Panc1 (cell line): ENCODE measurements around the gene DNAAF3. TPM values are rescaled to one million over a fixed set of nuclear protein-coding genes. Genes with fewer than 3 reads are reported as not detected.

Experiments
- ATAC-seq: fragments of 200-7000 bp; cut with Tn5 transposase; 2 replicates; pipeline ENCODE4 v1.9.1; 2020; ENCODE audit warnings: mild to moderate bottlenecking, moderate library complexity
- BruUV-seq: library from RNA; stranded (reverse); fragments of 400-500 nt; replicated peaks from 2 replicates; lab custom pipeline; 2021; lab: Mats Ljungman, UMichigan
- CTCF ChIA-PET: fragments of 300-600 bp; sonication (Branson Sonifier 250); formaldehyde crosslinking; loops from one replicate; lab custom pipeline; 2022; ENCODE audit warnings: antibody characterized with exemption; lab: Charles Lee
- POLR2A ChIA-PET: fragments of 300-600 bp; sonication (Branson Sonifier 250); formaldehyde crosslinking; loops from one replicate; lab custom pipeline; 2022; ENCODE audit warnings: antibody characterized with exemption; lab: Charles Lee
- DNase-seq: peaks from one replicate; pipeline ENCODE4 v3.0.0-alpha.2; 2010; ENCODE audit warnings: low read depth, low spot score
- H3K27ac ChIP-seq: 2 replicates; pipeline ENCODE4 v1.5.1; 2011; ENCODE audit warnings: mild to moderate bottlenecking, low read length, inconsistent platforms
- H3K27me3 ChIP-seq: fragments of 200-500 bp; sonication (Bioruptor generic); 2 replicates; pipeline ENCODE4 v1.6.0; 2014; ENCODE audit warnings: low read length, inconsistent platforms; ENCODE audit not compliant: control insufficient read depth, insufficient read depth
- H3K36me3 ChIP-seq: fragments of 200-500 bp; sonication (Bioruptor generic); 2 replicates; pipeline ENCODE4 v1.5.1; 2014; ENCODE audit warnings: inconsistent platforms, mild to moderate bottlenecking, low read length, moderate library complexity; ENCODE audit not compliant: control insufficient read depth, insufficient read depth
- H3K4me1 ChIP-seq: 2 replicates; pipeline ENCODE4 v1.5.1; 2011; ENCODE audit warnings: inconsistent platforms, mild to moderate bottlenecking, low read length, moderate library complexity; ENCODE audit not compliant: control insufficient read depth, insufficient read depth
- H3K4me3 ChIP-seq, 2 experiments: 2 replicates each; pipeline ENCODE4 v1.5.1; 2011 to 2012; ENCODE audit warnings: low read depth in 2 of 2, low read length in 2 of 2, mild to moderate bottlenecking in 2 of 2, inconsistent platforms in 1 of 2, moderate library complexity in 1 of 2
- H3K9me3 ChIP-seq: fragments of 200-500 bp; sonication (Bioruptor generic); 2 replicates; pipeline ENCODE4 v1.5.1; 2014; ENCODE audit warnings: low read depth, mild to moderate bottlenecking, inconsistent platforms, low read length, moderate library complexity; ENCODE audit not compliant: control insufficient read depth, insufficient read depth
- CTCF ChIP-seq: fragments of 450-650 bp; IDR thresholded peaks from 2 replicates; pipeline ENCODE4 v1.5.1; 2017; ENCODE audit warnings: mild to moderate bottlenecking
- POLR2AphosphoS5 ChIP-seq: IDR thresholded peaks from 2 replicates; pipeline ENCODE4 v1.6.1; 2012; ENCODE audit warnings: mild to moderate bottlenecking, low read depth, low read length, moderate library complexity
- REST ChIP-seq, 2 experiments: IDR thresholded peaks; 2 replicates each; pipeline ENCODE4 v1.6.1; 2011 to 2012; ENCODE audit warnings: low read depth in 2 of 2, control low read depth in 1 of 2, low read length in 1 of 2, mild to moderate bottlenecking in 1 of 2, moderate library complexity in 1 of 2; ENCODE audit not compliant: insufficient read depth in 1 of 2
- SIN3A ChIP-seq: IDR thresholded peaks from 2 replicates; pipeline ENCODE4 v1.6.1; 2012; ENCODE audit warnings: low read depth, mild to moderate bottlenecking, low read length, moderate library complexity, borderline replicate concordance; ENCODE audit not compliant: insufficient read depth
- TCF7L2 ChIP-seq: IDR thresholded peaks from 2 replicates; pipeline ENCODE4 v1.6.1; 2011; ENCODE audit warnings: mild to moderate bottlenecking, low read depth, low read length, inconsistent platforms
- in situ Hi-C: cut with HindIII; loops from 2 replicates; pipeline ENCODE4 v1.10.0; 2016; ENCODE audit warnings: low sequenced_read_pairs, low pct_unique_long_range_greater_than_20kb
- intact Hi-C: fragments of 100-400 bp; cut with micrococcal nuclease; formaldehyde crosslinking; loops from one replicate; pipeline ENCODE4 v1.10.0; 2022; ENCODE audit not compliant: unreplicated experiment
- total RNA-seq: library from RNA; stranded (reverse); gene quantifications from one replicate; pipeline ENCODE4 v1.2.1, GENCODE V29; 2021; ENCODE audit not compliant: unreplicated experiment

Gene DNAAF3
- total RNA-seq, 1 experiment from 2014 or later: 12.4 TPM

DNA sequence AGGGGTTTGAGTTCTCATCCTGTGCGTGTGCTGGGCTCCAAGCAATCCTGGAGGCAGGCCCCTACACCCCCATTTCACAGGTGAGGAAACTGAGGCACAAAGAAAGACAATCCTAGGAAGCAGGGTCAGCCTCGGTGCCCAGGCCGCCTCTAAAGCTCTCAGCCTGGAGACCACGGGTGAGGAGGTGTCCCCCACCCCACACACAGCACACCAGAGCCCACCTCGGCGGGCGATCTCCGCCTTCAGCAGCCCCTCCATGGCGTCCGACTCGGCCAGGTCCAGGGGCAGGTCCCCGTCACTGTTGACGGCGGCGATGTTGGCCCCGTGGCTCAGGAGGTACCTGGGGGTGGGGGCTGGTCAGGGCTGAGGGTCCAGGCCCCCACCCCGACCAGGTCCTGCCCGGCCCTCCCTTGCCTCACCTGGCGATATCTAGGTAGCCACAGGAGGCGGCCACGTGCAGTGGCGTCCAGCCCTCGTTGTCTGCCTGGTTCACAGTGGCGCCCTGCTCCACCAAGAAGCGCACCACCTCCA is 54.1 kb downstream of the DNAAF3 start:
- no TSS peak for BruUV-seq
- in situ Hi-C loops: no loop called here
- H3K27me3 ChIP-seq: no peaks in the 10 kb centered on the region
- no peak overlapping the region for H3K4me3 ChIP-seq
- intact Hi-C loops: no loop called here
- peaks cover 29% of the 10 kb centered on the region for H3K4me1 ChIP-seq
- H3K27ac ChIP-seq: no peak overlapping the region
- H3K9me3 ChIP-seq: no peaks in the 10 kb centered on the region
- no peak for TF ChIP-seq POLR2AphosphoS5
- no peak for TF ChIP-seq CTCF
- TF ChIP-seq SIN3A: no peak
- no peak for TF ChIP-seq REST (IDR thresholded peaks at IDR 0.05; ENCODE audit: insufficient read depth in 1 of 2, low read depth in 2 of 2, low read length in 1 of 2)
- no peak for TF ChIP-seq TCF7L2
- CTCF ChIA-PET: no interaction called here
- no peaks in the 10 kb centered on the region; the same call in 1 of the 2 replicates for H3K36me3 ChIP-seq
- POLR2A ChIA-PET: no interaction called here
- DNase-seq (no peak), ATAC-seq (no peak)

DNA sequence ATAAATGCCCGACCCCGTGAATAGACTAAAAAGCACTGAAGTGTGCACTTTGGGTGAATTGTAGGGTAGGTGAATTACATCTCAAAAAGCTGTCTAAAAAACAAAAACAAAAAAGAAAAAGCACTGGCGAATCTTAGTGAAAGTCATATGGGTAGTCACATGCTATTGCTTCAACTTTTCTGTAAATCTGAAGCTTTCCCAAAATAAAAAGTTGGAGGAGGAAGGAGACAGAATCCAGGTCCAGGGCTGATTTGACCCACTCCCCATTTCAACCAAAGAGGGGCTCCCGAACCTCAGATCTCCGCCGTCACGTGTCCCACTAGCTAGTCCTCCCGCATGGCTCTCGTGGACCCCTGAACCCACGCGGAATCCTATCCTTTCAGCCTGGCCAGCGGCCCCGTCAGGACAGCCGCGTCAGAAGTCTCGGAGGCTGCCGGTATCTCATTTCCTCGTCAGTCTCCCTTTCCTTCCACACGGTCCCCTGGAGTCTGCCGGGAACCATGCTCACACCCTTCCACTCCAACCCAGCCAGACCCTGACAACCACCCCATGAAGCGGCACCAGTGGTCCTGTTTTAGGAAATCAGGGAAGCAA is 55.1 kb downstream of the DNAAF3 start:
- ChIA-PET POLR2A (interaction anchor here (0.6 kb wide), 1 partner anchor 76 kb away, joined by 11 read pairs; no protein-coding TSS in a partner anchor), CTCF (no interaction called here)
- in situ Hi-C loops (no loop called here), intact Hi-C loops (no loop called here)
- ATAC-seq: no peak
- no TSS peak for BruUV-seq
- H3K9me3 ChIP-seq: no peaks in the 10 kb centered on the region
- H3K4me1 ChIP-seq: peaks cover 29% of the 10 kb centered on the region
- H3K4me3 ChIP-seq: no peak overlapping the region
- no peak for TF ChIP-seq REST (IDR thresholded peaks at IDR 0.05; ENCODE audit: insufficient read depth in 1 of 2, low read depth in 2 of 2, low read length in 1 of 2)
- no peak for TF ChIP-seq POLR2AphosphoS5
- TF ChIP-seq TCF7L2: no peak
- TF ChIP-seq SIN3A: no peak
- no peak for TF ChIP-seq CTCF
- H3K27me3 ChIP-seq: no peaks in the 10 kb centered on the region
- H3K27ac ChIP-seq: no peak overlapping the region
- DNase-seq: no peak
- H3K36me3 ChIP-seq: no peaks in the 10 kb centered on the region; the same call in 1 of the 2 replicates
